H1 (cell line): ENCODE data around the gene ANGPTL5. TPM values are rescaled to one million over a fixed set of nuclear protein-coding genes. Genes with fewer than 3 reads are reported as not detected.

Source experiments
- E2F6 ChIP-seq: IDR thresholded peaks from 2 replicates; pipeline ENCODE4 v1.6.1; 2012; ENCODE audit warnings: inconsistent platforms
- HDAC2 ChIP-seq, 2 experiments: fragments of 300-600 bp in 1 of 2; sonication (generic) in 1 of 2; IDR thresholded peaks; 2 replicates each; pipeline ENCODE4 v1.6.1; 2011 to 2012; ENCODE audit warnings: low read depth in 2 of 2, low read length in 2 of 2, mild to moderate bottlenecking in 2 of 2, moderate library complexity in 2 of 2, borderline replicate concordance in 1 of 2, inconsistent platforms in 1 of 2
- PHF8 ChIP-seq: fragments of 200-600 bp; sonication (generic); conservative IDR thresholded peaks from 2 replicates; pipeline ENCODE4 v1.7.1; 2012; ENCODE audit warnings: low read depth, mild to moderate bottlenecking, inconsistent platforms, low read length, moderate library complexity
- SIN3A ChIP-seq, 2 experiments: IDR thresholded peaks in 1 of 2; conservative IDR thresholded peaks in 1 of 2; 2 replicates each; pipeline ENCODE4 v1.6.1; 2011 to 2012; ENCODE audit warnings: low read length in 2 of 2, improper control_type of control experiment in 1 of 2, low read depth in 1 of 2, mild to moderate bottlenecking in 1 of 2
- polyA plus RNA-seq, 7 experiments: library from polyadenylated mRNA; depleted of rRNA in 3 of 7; stranded (reverse) in 5 of 7; unstranded in 2 of 7; fragments of >200 nt in 5 of 7; fragments of 200-250 nt in 2 of 7; gene quantifications; 1 replicate in 5 of 7; 2 replicates in 1 of 7; 4 replicates in 1 of 7; pipeline versions ENCODE4 v1.2.1 to v1.2.3, GENCODE V29; 2011 to 2013; ENCODE audit warnings: missing spikeins in 2 of 7, mixed read lengths in 2 of 7
- total RNA-seq: library from RNA; stranded (reverse); fragmentation: NEBNext Ultra II Directional; extraction: Animal tissue kit (Norgen Biotek cat#: 25700); gene quantifications from 2 replicates; pipeline ENCODE4 v1.2.1, GENCODE V29; 2021

ANGPTL5 gene
- total and polyA plus RNA-seq, 2 of the 8 experiments (the other 6 are each of a cell fraction or from before 2014, with no cell fraction given): not detected

- TF ChIP-seq SIN3A (conservative IDR thresholded peaks at IDR 0.05 in 1 of 2, IDR thresholded peaks at IDR 0.05 in 1 of 2; ENCODE audit: low read depth in 1 of 2, low read length in 2 of 2) (no peak), HDAC2 (IDR thresholded peaks at IDR 0.05; ENCODE audit: borderline replicate concordance in 1 of 2, low read depth in 2 of 2, low read length in 2 of 2) (no peak), PHF8 (no peak), E2F6 (no peak)
Observed at GRCh38 chr11:101880222-101880621, 36.1 kb downstream of the ANGPTL5 start (continued).
